Neural crest cell (in vitro differentiated cells): Measurements from ENCODE around the gene GREB1L. TPM values are rescaled to one million over a fixed set of nuclear protein-coding genes. Genes with fewer than 3 reads are reported as not detected.

Source experiments
- DNase-seq: peaks from one replicate; pipeline ENCODE4 v3.0.0; 2021; ENCODE audit warnings: low read depth, mixed read lengths, low spot score
- H3K27ac Mint-ChIP-seq: one replicate; pipeline ENCODE4 v1.8.0; 2021; ENCODE audit warnings: mild to moderate bottlenecking, mixed read lengths; ENCODE audit not compliant: unreplicated experiment
- H3K27me3 Mint-ChIP-seq: 2 replicates; pipeline ENCODE4 v1.8.0; 2021; ENCODE audit warnings: low read depth, mild to moderate bottlenecking, mixed read lengths
- H3K36me3 Mint-ChIP-seq: 2 replicates; pipeline ENCODE4 v1.8.0; 2021; ENCODE audit warnings: low read depth, mild to moderate bottlenecking, mixed read lengths
- H3K4me1 Mint-ChIP-seq: 2 replicates; pipeline ENCODE4 v1.8.0; 2021; ENCODE audit warnings: mixed read lengths
- H3K4me3 Mint-ChIP-seq: one replicate; pipeline ENCODE4 v1.8.0; 2021; ENCODE audit warnings: mild to moderate bottlenecking, mixed read lengths
- H3K9me3 Mint-ChIP-seq: 2 replicates; pipeline ENCODE4 v1.8.0; 2021; ENCODE audit warnings: mixed read lengths
- long read RNA-seq: library from polyadenylated mRNA; unstranded; transcript quantifications from one replicate; pipeline ENCODE4 v2.0.0, GENCODE V29; 2020
- total RNA-seq: library from RNA; stranded (reverse); gene quantifications from 2 replicates; pipeline ENCODE4 v1.2.1, GENCODE V29; 2021
- TF ChIP-seq, protein P1 (sequence below): fragments of 200-600 bp; sonication (generic); conservative IDR thresholded peaks from 2 replicates; pipeline ENCODE4 v1.5.0; 2021; ENCODE audit warnings: antibody characterized with exemption, mild to moderate bottlenecking

GREB1L gene
- 74.8 and 80.5 TPM in 2 replicates for total RNA-seq
- long read RNA-seq, partial matches to known transcripts = 1 of 15 reads
- long read RNA-seq, other reads (novel, unspliced or antisense) = 14 of 15 reads

DNA sequence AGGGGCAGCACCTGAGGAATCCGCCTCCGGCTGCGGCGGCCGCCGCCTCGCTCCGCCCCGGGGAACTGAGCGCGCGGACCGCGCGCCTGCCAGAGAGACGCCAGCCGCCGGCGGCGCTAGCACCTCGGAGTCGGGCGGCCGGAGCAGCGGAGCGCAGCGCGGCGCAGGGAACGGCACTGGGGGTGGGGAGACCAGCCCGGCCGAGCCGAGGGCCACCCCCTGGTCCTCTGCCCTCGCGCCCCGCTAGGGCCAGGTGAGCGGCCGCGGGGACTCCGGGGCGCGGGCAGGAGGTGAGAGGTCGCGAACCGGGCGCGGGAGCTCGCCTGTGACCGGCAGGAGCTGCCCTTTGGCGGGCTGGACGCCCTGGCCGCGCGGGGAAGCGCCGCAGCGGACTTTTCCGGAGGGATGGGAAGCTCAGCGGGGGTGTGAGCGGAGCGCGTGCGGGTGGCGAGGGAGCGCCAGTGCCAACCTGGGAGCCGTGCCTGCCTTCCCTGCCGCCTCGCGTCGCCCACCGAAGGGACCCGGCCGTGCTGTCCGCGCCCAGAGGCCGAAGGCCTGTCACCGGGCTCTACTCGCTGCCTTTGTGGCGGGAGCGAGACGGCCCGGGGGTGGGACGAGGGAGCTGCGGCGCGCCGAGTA, at the start of gene GREB1L:
TSS of gene GREB1L (plus strand) at position 92 of the 639 bp plus-strand sequence. CDS start 141,287 bp downstream, outside the sequence.
- peaks cover 8% of the 10 kb centered on the region for H3K36me3 Mint-ChIP-seq
- H3K4me1 Mint-ChIP-seq = peaks cover 44% of the 10 kb centered on the region
- H3K9me3 Mint-ChIP-seq = no peaks in the 10 kb centered on the region
- peaks cover 9% of the 10 kb centered on the region for H3K27me3 Mint-ChIP-seq
- TF ChIP-seq, protein P1, sequence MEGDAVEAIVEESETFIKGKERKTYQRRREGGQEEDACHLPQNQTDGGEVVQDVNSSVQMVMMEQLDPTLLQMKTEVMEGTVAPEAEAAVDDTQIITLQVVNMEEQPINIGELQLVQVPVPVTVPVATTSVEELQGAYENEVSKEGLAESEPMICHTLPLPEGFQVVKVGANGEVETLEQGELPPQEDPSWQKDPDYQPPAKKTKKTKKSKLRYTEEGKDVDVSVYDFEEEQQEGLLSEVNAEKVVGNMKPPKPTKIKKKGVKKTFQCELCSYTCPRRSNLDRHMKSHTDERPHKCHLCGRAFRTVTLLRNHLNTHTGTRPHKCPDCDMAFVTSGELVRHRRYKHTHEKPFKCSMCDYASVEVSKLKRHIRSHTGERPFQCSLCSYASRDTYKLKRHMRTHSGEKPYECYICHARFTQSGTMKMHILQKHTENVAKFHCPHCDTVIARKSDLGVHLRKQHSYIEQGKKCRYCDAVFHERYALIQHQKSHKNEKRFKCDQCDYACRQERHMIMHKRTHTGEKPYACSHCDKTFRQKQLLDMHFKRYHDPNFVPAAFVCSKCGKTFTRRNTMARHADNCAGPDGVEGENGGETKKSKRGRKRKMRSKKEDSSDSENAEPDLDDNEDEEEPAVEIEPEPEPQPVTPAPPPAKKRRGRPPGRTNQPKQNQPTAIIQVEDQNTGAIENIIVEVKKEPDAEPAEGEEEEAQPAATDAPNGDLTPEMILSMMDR = peak; percentile 52
- peak within 1 kb of the TSS; percentile 85 for H3K27ac Mint-ChIP-seq
- DNase-seq = peak; percentile 70
- peak within 1 kb of the TSS; percentile 96 for H3K4me3 Mint-ChIP-seq

DNA sequence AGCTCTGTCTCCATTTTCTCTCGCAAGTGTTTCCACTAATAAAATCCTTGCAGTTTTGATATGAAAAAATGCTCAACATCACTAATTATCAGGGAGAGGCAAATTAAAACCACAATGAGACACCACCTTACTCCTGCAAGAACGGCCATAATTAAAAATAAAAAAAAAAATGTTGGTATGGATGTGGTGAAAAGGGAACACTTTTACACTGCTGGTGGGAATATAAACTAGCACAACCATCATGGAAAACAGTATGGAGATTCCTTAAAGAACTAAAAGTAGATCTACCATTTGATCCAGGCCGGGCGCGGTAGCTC, 49.8 kb upstream of the GREB1L start:
- no peaks in the 10 kb centered on the region for H3K27me3 Mint-ChIP-seq
- no peak overlapping the region for H3K4me3 Mint-ChIP-seq
- DNase-seq = no peak
- H3K27ac Mint-ChIP-seq = no peak overlapping the region
- no peaks in the 10 kb centered on the region for H3K9me3 Mint-ChIP-seq
- peaks cover 15% of the 10 kb centered on the region for H3K4me1 Mint-ChIP-seq
- no peaks in the 10 kb centered on the region for H3K36me3 Mint-ChIP-seq
- TF ChIP-seq, protein P1 = peak; percentile 12

DNA sequence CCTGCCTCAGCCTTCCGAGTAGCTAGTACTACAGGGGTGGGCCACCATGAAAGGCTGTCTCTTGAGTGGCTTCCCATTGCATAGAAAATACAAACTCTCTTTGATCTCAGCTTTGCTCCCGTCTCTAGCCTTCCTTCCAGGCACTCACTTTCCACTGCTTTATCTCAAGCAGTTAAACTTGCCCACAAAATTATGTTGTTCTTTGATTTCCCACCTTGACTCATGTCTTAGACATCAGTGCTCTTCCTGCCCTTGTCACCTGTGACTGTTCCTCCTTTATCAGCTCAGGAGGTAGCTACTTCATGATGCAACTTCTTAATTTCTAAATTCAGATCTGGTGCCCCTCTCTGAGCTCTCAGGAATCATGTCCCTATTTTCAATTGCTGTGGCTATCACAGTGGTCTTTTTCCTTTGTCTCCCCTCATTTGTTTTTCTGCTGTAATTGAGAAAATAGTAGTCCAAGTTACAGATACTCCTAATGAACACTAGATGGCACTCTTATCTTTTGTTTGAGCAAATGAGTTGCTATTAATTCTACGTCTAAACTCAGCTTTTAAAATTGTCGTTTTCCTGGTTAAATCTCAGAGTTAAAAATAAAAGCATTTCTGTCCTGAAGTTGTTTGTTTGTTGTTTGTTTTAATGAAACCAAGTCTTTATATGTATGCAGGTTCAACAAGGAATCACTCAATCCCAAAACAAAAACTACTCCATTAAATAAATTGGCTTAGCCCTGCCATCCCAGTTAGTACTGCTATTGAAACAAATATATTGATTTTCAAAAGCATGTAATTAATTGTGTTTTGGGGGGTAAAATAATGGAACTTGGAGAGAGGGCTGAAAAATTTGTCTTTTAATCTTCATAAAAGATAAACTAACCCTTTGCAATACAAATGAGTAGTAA, 46.9 kb upstream of the GREB1L start:
- TF ChIP-seq, protein P1 = peak; percentile 92
- Mint-ChIP-seq H3K27ac (no peak overlapping the region), H3K27me3 (no peaks in the 10 kb centered on the region), H3K9me3 (no peaks in the 10 kb centered on the region), H3K4me3 (no peak overlapping the region), H3K36me3 (no peaks in the 10 kb centered on the region), H3K4me1 (peaks cover 15% of the 10 kb centered on the region)
- DNase-seq = no peak

DNA sequence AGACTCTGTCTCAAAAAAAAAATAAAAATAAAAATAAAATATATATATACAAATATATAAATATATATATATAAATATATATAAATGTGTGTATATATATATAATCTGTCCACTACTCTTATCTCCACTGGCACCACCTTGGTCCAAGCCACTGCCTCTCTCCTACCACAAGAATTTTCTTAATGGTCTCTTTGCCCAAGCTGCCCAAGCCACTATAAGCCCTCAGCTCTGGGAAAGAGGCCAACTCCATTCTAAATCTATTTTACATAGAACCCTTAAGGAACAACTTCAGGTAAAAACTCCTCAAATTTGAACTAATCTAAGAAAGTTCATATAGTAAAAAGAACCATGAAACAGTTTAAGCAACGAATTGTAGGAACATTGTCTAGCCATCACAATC, 45.6 kb upstream of the GREB1L start:
- no peak for DNase-seq
- no peaks in the 10 kb centered on the region for H3K27me3 Mint-ChIP-seq
- no peaks in the 10 kb centered on the region for H3K36me3 Mint-ChIP-seq
- H3K4me1 Mint-ChIP-seq = peaks cover 14% of the 10 kb centered on the region
- H3K9me3 Mint-ChIP-seq = no peaks in the 10 kb centered on the region
- no peak overlapping the region for H3K27ac Mint-ChIP-seq
- H3K4me3 Mint-ChIP-seq = no peak overlapping the region
- TF ChIP-seq, protein P1 = no peak

DNA sequence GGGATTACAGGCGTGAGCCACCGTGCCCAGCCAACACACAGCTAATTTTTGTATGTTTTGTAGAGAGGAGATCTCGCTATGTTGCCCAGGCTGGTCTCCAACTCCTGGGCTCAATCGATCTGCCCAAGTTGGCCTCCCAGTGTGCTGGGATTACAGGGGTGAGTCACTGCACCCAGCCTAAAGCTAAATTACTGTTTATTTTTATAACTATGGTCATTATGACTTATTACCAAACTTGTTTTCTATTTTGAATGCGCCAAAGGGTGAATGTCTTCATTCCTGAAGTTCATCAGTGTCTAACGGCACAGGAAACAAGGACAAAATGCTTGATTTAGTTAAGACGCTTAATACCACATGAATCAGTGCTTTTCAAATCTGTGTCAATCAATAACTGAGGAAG, 38.9 kb upstream of the GREB1L start:
- H3K9me3 Mint-ChIP-seq = no peaks in the 10 kb centered on the region
- no peaks in the 10 kb centered on the region for H3K27me3 Mint-ChIP-seq
- H3K36me3 Mint-ChIP-seq = peaks cover 2% of the 10 kb centered on the region
- no peaks in the 10 kb centered on the region for H3K4me1 Mint-ChIP-seq
- DNase-seq = no peak
- no peak overlapping the region for H3K27ac Mint-ChIP-seq
- no peak overlapping the region for H3K4me3 Mint-ChIP-seq
- TF ChIP-seq, protein P1 = no peak
